ENCODE measurements around the gene AGPAT3. TPM values are rescaled to one million over a fixed set of nuclear protein-coding genes. Genes with fewer than 3 reads are reported as not detected.

AGPAT3 gene
- total and polyA plus RNA-seq, 3 donors from 2014 or later: 64.5 to 77.5 (median 69.8) TPM

DNA sequence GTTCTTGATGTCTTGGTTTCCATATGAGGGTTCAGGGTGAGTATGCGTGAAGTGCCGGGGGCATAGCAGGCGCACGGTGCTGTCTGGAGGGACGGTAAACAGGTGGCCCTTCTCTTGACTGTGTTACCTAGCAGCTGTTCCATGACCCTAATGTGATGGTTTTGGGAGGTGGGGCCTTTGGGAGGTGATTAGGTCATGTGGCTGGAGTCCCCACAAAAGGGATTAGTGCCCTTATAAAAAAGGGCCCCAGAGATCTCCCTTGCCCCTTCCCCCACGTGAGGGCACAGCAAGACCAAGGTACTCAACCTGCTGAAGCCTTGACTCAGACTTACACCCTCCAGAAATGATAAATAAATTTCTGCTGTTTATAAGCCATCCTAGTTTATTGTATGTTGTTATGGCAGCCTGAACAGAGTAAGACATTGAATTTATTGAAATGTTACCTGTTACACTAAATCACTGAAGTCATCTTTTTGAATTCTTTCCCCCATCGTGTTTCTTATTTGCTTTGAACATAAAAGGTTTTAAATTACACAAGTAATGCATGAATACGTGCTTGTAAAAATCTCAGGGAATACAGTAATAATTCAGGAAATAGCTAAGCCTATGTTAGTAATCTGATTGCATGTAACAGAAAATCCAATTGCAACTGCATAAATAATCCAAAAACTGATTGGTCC, 162.7 kb downstream of the AGPAT3 start:
- DNase-seq: no peak
- Histone ChIP-seq H3K27me3 (no peaks in the 10 kb centered on the region), H3K36me3 (ENCODE audit: low read depth, missing control alignments) (no peaks in the 10 kb centered on the region), H3K27ac (no peak overlapping the region), H3K4me3 (no peak overlapping the region), H3K9me3 (no peaks in the 10 kb centered on the region), H3K4me1 (peaks cover 18% of the 10 kb centered on the region)
- TF ChIP-seq, protein P1, sequence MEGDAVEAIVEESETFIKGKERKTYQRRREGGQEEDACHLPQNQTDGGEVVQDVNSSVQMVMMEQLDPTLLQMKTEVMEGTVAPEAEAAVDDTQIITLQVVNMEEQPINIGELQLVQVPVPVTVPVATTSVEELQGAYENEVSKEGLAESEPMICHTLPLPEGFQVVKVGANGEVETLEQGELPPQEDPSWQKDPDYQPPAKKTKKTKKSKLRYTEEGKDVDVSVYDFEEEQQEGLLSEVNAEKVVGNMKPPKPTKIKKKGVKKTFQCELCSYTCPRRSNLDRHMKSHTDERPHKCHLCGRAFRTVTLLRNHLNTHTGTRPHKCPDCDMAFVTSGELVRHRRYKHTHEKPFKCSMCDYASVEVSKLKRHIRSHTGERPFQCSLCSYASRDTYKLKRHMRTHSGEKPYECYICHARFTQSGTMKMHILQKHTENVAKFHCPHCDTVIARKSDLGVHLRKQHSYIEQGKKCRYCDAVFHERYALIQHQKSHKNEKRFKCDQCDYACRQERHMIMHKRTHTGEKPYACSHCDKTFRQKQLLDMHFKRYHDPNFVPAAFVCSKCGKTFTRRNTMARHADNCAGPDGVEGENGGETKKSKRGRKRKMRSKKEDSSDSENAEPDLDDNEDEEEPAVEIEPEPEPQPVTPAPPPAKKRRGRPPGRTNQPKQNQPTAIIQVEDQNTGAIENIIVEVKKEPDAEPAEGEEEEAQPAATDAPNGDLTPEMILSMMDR (IDR thresholded peaks at IDR 0.05): no peak
- no peak for TF ChIP-seq POLR2A (IDR thresholded peaks at IDR 0.05)
- WGBS, 2 donors: 92 to 96% methylated on average over 8 of the region's 8 CpGs
- intact Hi-C loops (cut with DNase I; ENCODE audit: low total_unique reads): loop anchor here (10.0 kb wide), 1 partner anchor 47 kb away; no protein-coding TSS in a partner anchor

DNA sequence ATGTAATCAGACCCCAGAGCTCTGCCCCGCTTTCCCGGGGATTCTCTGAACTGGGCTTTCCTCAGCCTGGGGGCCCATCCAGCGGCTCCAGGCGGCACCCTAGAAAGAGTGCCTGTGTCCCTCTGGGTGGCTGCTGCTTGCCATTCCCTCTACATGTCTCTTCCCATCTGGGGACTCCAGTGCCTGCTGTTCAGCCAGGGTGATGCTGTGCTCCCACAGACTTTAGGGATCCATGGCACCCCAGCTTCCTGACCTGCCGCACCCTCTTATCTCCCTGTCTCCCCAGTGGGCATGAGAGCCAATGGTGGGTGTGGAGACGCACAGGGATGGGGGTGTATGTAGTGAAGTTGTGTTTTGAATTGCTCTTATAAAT, 163.2 kb downstream of the AGPAT3 start:
- H3K27me3 ChIP-seq: no peaks in the 10 kb centered on the region
- intact Hi-C loops (cut with DNase I; ENCODE audit: low total_unique reads): loop anchor here (10.0 kb wide), 1 partner anchor 47 kb away; no protein-coding TSS in a partner anchor
- H3K9me3 ChIP-seq: no peaks in the 10 kb centered on the region
- no peak overlapping the region for H3K4me3 ChIP-seq
- no peak for DNase-seq
- no peak overlapping the region for H3K27ac ChIP-seq
- WGBS, 2 donors: 90 to 95% methylated on average over 4 to 6 of the region's 6 CpGs
- peaks cover 18% of the 10 kb centered on the region for H3K4me1 ChIP-seq
- no peaks in the 10 kb centered on the region for H3K36me3 ChIP-seq (ENCODE audit: low read depth, missing control alignments)
- TF ChIP-seq, protein P1 (IDR thresholded peaks at IDR 0.05): no peak
- TF ChIP-seq POLR2A (IDR thresholded peaks at IDR 0.05): no peak

DNA sequence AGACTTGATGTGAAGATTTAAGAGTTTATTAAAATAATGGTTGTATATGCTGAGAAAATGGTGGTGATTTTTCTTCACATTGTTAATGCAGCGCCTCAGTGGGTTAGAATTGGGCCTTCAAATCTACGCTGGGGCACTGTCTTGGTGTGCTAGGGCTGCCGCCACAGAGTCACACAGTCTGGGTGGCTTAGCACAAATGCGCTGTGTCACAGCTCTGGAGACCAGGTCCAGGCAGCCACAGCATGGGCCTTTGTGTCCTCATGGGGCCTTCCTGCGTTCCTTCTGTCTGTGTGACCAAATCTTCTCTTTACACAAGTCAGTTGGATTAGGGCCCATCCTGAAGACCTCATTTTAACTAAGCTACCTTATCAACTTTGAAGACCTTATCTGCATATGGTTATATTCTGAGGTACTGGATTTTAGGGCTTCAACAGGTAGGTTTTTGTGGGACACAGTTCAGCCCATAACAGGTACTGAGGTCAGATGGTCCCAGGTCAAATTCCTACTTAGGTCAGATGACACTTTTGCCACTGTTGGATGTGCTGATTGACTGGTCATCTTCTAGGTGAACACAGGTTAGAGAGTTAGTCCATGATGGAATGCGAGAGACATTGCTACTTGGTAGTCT, 164.6 kb downstream of the AGPAT3 start:
- Histone ChIP-seq H3K27me3 (no peaks in the 10 kb centered on the region), H3K9me3 (no peaks in the 10 kb centered on the region), H3K27ac (no peak overlapping the region), H3K36me3 (ENCODE audit: low read depth, missing control alignments) (no peaks in the 10 kb centered on the region), H3K4me1 (peaks cover 18% of the 10 kb centered on the region), H3K4me3 (no peak overlapping the region)
- no peak for TF ChIP-seq POLR2A (IDR thresholded peaks at IDR 0.05)
- TF ChIP-seq, protein P1 (IDR thresholded peaks at IDR 0.05): no peak
- 97 to 98% methylated on average over 5 to 6 of the region's 6 CpGs for WGBS, 2 donors
- no peak for DNase-seq
- intact Hi-C loops (cut with DNase I; ENCODE audit: low total_unique reads): loop anchor here (10.0 kb wide), 1 partner anchor 45 kb away; no protein-coding TSS in a partner anchor

DNA sequence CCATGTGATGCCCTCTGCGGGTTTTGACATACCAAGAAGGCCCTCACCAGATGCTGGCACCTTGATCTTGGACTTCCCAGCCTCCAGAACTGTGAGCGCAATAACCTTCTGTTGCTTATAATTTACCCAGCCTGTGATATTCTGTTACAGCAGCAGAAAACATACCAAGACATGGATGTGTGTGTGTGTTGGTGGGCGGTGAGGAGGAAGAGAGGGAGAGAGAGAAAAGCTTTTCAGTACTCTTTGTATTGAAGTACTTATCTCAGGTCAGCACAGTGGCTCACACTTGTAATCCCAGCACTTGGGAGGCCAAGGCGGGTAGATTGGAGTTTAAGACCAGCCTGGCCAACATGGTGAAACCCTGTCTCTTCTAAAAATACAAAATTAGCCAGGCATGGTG, 170.2 kb downstream of the AGPAT3 start:
- H3K27ac ChIP-seq: no peak overlapping the region
- H3K4me1 ChIP-seq: no peaks in the 10 kb centered on the region
- WGBS, 2 donors: 94 to 98% methylated on average over 4 of the region's 4 CpGs
- TF ChIP-seq POLR2A (IDR thresholded peaks at IDR 0.05): no peak
- TF ChIP-seq, protein P1 (IDR thresholded peaks at IDR 0.05): no peak
- no peaks in the 10 kb centered on the region for H3K9me3 ChIP-seq
- H3K4me3 ChIP-seq: no peak overlapping the region
- no peaks in the 10 kb centered on the region for H3K36me3 ChIP-seq (ENCODE audit: low read depth, missing control alignments)
- intact Hi-C loops (cut with DNase I; ENCODE audit: low total_unique reads): no loop called here
- no peaks in the 10 kb centered on the region for H3K27me3 ChIP-seq
- no peak for DNase-seq

Small RNA genes lying within 50 kb of the gene (small RNA-seq; reads per million reads assigned to genes)
- 0 reads per million in 2 donors for gene RNU6-1150P
- gene RNU6-859P: 0 reads per million in 2 donors

Other genes with a start within 250 kb of the AGPAT3 start
- 10 to 100 TPM; 28.3 to 36.3 TPM for gene HSF2BP, start 205.7 kb upstream of the AGPAT3 start, total RNA-seq
- 46.5 TPM for gene HSF2BP, start 205.7 kb upstream of the AGPAT3 start, polyA plus RNA-seq (ENCODE audit: insufficient read depth, low read depth, low replicate concordance)
- gene RRP1B, start 205.7 kb upstream of the AGPAT3 start, total RNA-seq: 10 to 100 TPM; 44.8 to 48.6 TPM
- gene RRP1B, start 205.7 kb upstream of the AGPAT3 start, polyA plus RNA-seq (ENCODE audit: insufficient read depth, low read depth, low replicate concordance): 27.8 TPM
- 100 to 1,000 TPM; 277 to 327 TPM for gene PDXK, start 146.1 kb upstream of the AGPAT3 start, total RNA-seq
- 871 TPM for gene PDXK, start 146.1 kb upstream of the AGPAT3 start, polyA plus RNA-seq (ENCODE audit: insufficient read depth, low read depth, low replicate concordance)
- 10 to 100 TPM; 23.9 to 31.0 TPM for gene CSTB, start 88.9 kb upstream of the AGPAT3 start, total RNA-seq
- 49.5 TPM for gene CSTB, start 88.9 kb upstream of the AGPAT3 start, polyA plus RNA-seq (ENCODE audit: insufficient read depth, low read depth, low replicate concordance)
- gene RRP1, start 75.6 kb upstream of the AGPAT3 start, total RNA-seq: 10 to 100 TPM; 33.6 to 40.2 TPM
- 21.1 TPM for gene RRP1, start 75.6 kb upstream of the AGPAT3 start, polyA plus RNA-seq (ENCODE audit: insufficient read depth, low read depth, low replicate concordance)
- gene TRAPPC10, start 147.1 kb downstream of the AGPAT3 start, total RNA-seq: 10 to 100 TPM; 58.0 to 69.8 TPM
- 46.4 TPM for gene TRAPPC10, start 147.1 kb downstream of the AGPAT3 start, polyA plus RNA-seq (ENCODE audit: insufficient read depth, low read depth, low replicate concordance)
- gene PWP2, start 242.2 kb downstream of the AGPAT3 start, total RNA-seq: 10 to 100 TPM in 1 of 2 donors, 1 to 10 TPM in 1; 7.8 to 23.7 TPM
- gene PWP2, start 242.2 kb downstream of the AGPAT3 start, polyA plus RNA-seq (ENCODE audit: insufficient read depth, low read depth, low replicate concordance): 10.8 TPM

Data from testis (tissue), 3 donors.